GM12864 (cell line): ENCODE results near the gene GSC.

Experiments used
- DNase-seq: peaks from one replicate; pipeline ENCODE4 v3.0.0-alpha.2; 2011; ENCODE audit warnings: low read depth
- H3K4me3 ChIP-seq: 2 replicates; pipeline ENCODE4 v1.5.1; 2011; ENCODE audit warnings: mild to moderate bottlenecking, low read depth, low read length, control low read depth
- TF ChIP-seq, protein P1 (sequence below): IDR thresholded peaks from 2 replicates; pipeline ENCODE4 v1.5.1; 2011; ENCODE audit warnings: low read depth, mild to moderate bottlenecking, moderate library complexity, low read length, control low read depth, inconsistent platforms; ENCODE audit errors: missing control alignments

The GSC gene

DNA sequence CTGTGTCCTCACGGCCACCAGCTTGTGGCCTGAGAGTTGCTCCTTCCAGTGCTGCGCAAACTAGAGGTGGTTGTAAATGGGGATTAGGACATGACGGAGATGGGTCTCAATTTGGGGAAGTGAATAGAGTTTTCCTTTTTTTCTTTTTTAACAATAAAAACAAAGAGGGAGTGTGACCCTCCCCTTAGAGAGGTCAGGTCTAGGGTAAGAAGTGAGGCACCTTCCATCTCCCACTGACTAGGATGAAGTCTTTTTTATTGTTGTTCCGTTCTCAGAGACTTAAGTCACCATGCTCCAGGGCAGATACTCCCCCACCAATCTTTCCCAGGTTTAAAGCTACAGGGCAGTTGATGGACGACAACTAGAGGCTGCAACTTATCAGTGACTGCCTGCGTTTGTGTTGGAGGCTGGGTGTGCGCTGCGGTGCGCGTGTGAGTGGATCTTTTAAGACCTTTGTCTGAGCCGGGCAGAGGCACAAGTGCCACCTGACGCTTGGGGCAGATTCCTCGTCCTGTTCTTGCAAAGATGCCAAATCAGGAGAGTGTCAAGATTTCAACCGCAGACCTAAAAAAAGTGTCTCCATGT, 2.1 kb upstream of the GSC start:
- TF ChIP-seq, protein P1, sequence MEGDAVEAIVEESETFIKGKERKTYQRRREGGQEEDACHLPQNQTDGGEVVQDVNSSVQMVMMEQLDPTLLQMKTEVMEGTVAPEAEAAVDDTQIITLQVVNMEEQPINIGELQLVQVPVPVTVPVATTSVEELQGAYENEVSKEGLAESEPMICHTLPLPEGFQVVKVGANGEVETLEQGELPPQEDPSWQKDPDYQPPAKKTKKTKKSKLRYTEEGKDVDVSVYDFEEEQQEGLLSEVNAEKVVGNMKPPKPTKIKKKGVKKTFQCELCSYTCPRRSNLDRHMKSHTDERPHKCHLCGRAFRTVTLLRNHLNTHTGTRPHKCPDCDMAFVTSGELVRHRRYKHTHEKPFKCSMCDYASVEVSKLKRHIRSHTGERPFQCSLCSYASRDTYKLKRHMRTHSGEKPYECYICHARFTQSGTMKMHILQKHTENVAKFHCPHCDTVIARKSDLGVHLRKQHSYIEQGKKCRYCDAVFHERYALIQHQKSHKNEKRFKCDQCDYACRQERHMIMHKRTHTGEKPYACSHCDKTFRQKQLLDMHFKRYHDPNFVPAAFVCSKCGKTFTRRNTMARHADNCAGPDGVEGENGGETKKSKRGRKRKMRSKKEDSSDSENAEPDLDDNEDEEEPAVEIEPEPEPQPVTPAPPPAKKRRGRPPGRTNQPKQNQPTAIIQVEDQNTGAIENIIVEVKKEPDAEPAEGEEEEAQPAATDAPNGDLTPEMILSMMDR: no peak
- no peak overlapping the region for H3K4me3 ChIP-seq
- DNase-seq: no peak

DNA sequence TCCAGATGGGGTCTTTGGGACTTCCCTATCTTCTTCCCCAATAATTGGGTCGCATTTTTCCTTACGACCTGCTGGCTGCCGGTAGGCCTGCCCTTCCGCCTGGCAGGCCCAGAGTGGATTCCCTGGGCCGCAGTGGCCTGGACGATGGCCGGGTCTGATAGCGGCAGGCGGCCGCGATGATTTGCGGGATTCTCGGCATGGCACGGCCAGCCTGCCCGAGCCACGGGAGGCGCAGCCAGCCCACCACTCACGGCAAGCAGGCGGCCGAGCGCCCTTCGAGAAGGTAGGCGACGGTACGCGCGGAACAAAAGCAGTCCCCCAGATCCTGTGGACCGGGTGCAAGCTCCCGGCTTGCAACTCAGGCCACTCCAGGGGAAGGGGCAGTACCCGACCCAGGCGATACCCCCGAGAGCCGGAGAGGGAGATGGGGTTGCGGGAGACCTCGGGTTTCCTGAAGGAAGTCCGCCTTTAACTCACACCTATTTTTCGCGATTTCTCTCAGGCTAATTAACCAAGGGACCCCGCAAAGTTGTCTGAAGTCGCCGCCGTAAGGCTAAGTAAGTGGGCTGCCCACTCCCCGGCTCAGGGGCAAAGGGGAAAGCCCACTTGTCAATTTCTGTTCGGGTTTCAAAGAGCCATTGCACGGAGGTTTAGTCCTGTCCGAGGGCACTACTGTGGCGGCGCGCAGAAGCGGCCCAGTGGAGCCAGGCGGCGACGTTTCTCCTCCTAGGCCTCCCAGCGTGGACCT, 1.4 kb upstream of the GSC start:
- no peak for DNase-seq
- no peak overlapping the region for H3K4me3 ChIP-seq
- TF ChIP-seq, protein P1: no peak

DNA sequence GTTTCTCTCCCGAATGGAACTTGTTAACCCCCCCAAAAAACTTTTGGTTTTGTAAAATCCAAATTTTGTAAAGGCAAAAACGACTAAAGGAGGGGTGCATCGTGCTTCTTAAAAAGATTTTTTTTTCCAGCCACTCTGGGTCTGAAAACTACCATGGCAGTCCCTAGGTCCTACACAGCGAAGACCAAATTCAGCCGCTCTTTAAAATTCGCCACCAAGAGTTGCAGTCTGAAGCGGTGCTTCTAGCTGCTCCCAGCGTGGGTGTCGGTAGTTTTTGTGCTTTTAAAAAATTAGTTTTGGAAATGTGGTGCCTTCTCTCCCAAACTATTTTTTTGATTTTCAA, 873 bp upstream of the GSC start:
- TF ChIP-seq, protein P1: no peak

DNA sequence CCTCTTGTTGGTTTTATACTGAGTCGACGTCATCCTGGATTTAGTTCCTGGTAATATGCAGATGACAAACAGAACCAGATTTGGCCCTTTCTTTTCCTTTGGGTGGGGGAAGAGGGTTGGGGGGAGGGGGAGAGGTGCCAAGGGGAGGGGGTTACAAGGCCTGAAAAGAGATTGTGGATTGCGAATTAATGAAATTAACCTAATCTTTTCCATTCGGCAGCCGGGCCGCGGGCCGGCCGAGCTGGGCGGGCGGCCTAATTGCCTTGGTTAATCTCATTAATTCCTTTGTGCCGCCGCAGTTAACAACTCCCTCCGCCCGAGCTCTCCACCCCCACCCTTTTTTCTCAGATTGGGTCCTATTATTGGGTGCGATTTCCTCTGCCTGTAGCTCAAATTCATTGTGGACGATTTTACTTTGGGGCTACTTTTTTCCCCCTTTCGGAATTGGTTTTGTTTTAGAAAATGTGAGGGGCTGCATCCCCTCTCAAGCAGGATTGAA, 387 bp upstream of the GSC start:
- TF ChIP-seq, protein P1: no peak
- no peak for DNase-seq
- no peak overlapping the region for H3K4me3 ChIP-seq

More for the DNA sequence above, 873 bp upstream of the GSC start:
- no peak for DNase-seq
- no peak overlapping the region for H3K4me3 ChIP-seq

DNA sequence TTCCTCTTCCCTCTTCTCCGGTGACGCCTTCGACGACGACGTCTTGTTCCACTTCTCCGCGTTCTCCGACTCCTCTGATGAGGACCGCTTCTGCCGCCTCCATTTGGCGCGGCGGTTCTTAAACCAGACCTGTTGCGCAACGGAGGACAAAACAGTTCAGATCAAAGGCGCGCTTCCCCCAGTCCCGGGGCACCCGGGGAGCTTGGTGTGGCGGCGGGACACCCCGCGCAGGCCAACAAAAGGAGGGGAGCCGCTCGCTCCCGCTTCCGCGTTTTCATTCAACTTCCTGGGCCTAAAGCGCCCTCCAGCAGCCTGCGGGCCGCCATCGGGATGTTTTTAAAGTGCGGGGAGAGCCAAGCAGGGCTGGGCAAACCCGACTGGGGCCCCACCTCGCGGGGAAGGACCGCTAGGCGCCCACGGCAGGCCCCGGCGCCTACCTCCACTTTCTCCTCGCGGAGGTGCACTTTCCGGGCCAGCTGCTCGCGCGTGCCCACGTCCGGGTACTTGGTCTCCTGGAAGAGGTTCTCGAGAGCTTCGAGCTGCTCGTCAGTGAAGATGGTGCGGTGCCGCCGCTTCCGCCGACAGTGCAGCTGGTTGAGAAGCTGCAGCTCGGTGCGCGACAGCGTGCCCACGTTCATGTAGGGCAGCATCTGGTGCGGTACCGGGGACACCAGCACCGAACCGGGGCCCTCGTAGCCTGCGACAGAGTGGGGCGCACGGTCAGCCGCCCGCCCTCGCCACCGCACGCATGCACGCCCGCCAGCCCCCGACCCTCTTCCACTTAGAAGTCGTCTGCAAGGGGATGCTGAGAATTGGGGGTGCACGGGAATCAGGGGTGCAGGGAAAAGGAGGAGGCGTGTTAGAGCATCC, 1.2 kb downstream of the GSC start:
- H3K4me3 ChIP-seq: no peak overlapping the region
- DNase-seq: no peak
- TF ChIP-seq, protein P1: no peak

DNA sequence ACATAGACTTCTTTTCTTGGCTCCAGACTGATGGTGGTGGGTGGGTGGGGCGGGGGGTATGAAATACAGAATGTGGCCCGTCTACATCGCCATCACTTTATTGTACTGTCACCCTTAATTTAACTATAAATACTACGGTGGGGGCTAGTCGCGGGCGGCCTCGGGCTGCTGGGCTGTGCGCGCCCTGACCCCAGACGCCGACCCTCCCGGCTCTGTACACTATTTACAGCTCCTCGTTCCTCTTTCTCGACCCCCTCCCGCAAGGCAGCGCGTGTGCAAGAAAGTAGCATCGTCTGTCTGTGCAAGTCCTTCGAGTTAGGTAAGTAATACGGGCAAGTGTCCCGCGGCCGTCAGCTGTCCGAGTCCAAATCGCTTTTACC, 1.8 kb downstream of the GSC start:
- TF ChIP-seq, protein P1: no peak
- no peak overlapping the region for H3K4me3 ChIP-seq
- no peak for DNase-seq
